Activated T-helper 2 cell treated with anti-CD3 and anti-CD28 coated beads, Interferon-gamma antibody, Interleukin-2, Interleukin-4, amounts not matched to agents 10 μg/mL and 5 μg/mL and 100 μg/mL, durations not matched to agents 14 hours and 24 hours and 36 hours (primary cell): ENCODE measurements around the gene ELP2. TPM values are rescaled to one million over a fixed set of nuclear protein-coding genes. Genes with fewer than 3 reads are reported as not detected.
"Not testable (repeated sequence)": the region's sequence is repeated elsewhere in the genome, so short reads cannot be mapped to it uniquely, and the experiment has no call there.

Experiments used
- DNase-seq: peaks from one replicate; pipeline ENCODE4 v3.0.0; 2021; ENCODE audit warnings: low spot score
- H3K27ac Mint-ChIP-seq: one replicate; pipeline ENCODE4 v1.8.0; 2021; ENCODE audit warnings: mixed read lengths
- H3K27me3 Mint-ChIP-seq: one replicate; pipeline ENCODE4 v1.8.0; 2021; ENCODE audit warnings: low read depth, mixed read lengths
- H3K36me3 Mint-ChIP-seq: one replicate; pipeline ENCODE4 v1.8.0; 2021; ENCODE audit warnings: low read depth, mixed read lengths
- H3K4me1 Mint-ChIP-seq: one replicate; pipeline ENCODE4 v1.8.0; 2021; ENCODE audit warnings: low read depth, mixed read lengths
- H3K4me3 Mint-ChIP-seq: one replicate; pipeline ENCODE4 v1.8.0; 2021; ENCODE audit warnings: low read depth, mild to moderate bottlenecking, moderate library complexity, mixed read lengths
- H3K9me3 Mint-ChIP-seq: one replicate; pipeline ENCODE4 v1.8.0; 2021; ENCODE audit warnings: mixed read lengths
- intact Hi-C: fragments of 100-400 bp; cut with micrococcal nuclease; formaldehyde crosslinking; loops from one replicate; pipeline ENCODE4 v1.15.1; 2023
- total RNA-seq: library from RNA; stranded (reverse); gene quantifications from 2 replicates; pipeline ENCODE4 v1.2.3, GENCODE V29; 2022

Gene ELP2
- total RNA-seq, 1 donor from 2014 or later, result 93.3 TPM

DNA sequence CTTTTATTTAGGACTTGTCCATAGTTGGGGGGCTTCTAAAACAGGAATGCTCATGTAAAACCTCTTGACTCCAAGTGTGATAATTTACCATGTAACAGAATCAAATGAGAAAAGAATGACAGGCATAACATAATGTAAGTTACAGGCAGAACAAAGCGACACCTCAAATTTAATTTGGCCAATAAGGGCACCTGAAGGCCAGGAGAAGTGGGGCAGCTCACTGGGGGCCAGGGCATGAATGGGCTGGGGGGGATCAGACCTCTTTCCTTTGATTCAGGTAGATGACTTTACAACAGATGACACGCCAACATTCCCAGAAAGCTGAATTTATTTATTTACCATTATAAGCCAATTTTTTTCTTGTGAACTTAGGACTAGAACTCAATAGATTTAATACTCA, 72.1 kb downstream of the ELP2 start:
- no peak for DNase-seq
- Mint-ChIP-seq H3K9me3 (no peaks in the 10 kb centered on the region), H3K27ac (no peak overlapping the region), H3K4me3 (no peak overlapping the region), H3K36me3 (no peaks in the 10 kb centered on the region), H3K27me3 (no peaks in the 10 kb centered on the region), H3K4me1 (no peaks in the 10 kb centered on the region)
- intact Hi-C loops, result no loop called here

DNA sequence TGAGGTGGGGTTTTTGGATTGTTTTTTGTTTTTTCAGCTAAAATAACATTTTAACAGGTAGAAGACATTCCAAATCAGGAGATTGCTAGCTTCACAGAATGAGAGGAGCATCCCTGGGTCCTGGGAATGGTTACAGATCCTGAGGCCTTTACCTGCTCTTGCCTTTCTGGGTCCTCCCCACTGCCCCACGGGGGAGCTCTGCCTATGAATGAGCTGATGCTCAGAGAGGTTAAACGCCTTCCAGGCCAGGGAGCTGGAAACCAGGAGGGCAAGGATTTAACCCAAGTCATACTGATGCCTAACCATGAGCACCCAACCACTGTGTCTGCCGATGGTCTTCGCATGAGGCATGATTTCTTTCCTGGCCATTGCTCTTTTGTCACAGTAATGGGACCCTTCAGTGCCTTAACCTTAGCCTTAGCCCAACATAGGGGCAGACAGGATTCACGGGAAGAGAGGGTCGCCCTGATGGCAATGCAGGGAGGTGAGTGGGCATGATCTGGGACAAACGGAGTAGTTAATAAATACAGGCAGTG, 73.7 kb downstream of the ELP2 start:
- DNase-seq, result no peak
- Mint-ChIP-seq H3K4me1 (no peaks in the 10 kb centered on the region), H3K27ac (no peak overlapping the region), H3K27me3 (no peaks in the 10 kb centered on the region), H3K36me3 (no peaks in the 10 kb centered on the region), H3K9me3 (no peaks in the 10 kb centered on the region), H3K4me3 (no peak overlapping the region)
- intact Hi-C loops, result no loop called here

GRCh38 chr18:36205166-36205565, 75.5 kb downstream of the ELP2 start:
- Mint-ChIP-seq H3K27me3 (no peaks in the 10 kb centered on the region), H3K4me1 (no peaks in the 10 kb centered on the region), H3K4me3 (no peak overlapping the region), H3K36me3 (no peaks in the 10 kb centered on the region), H3K9me3 (no peaks in the 10 kb centered on the region), H3K27ac (no peak overlapping the region)
- DNase-seq, result no peak
- intact Hi-C loops, result no loop called here

- DNase-seq, result no peak
- Mint-ChIP-seq H3K36me3 (no peaks in the 10 kb centered on the region), H3K4me3 (no peak overlapping the region), H3K27me3 (no peaks in the 10 kb centered on the region), H3K9me3 (no peaks in the 10 kb centered on the region), H3K4me1 (no peaks in the 10 kb centered on the region), H3K27ac (no peak overlapping the region)
- intact Hi-C loops, result no loop called here
These were observed 77.6 kb downstream of the ELP2 start for GRCh38 chr18:36207303-36207702.

- not testable (repeated sequence) for DNase-seq
These were observed 78.3 kb downstream of the ELP2 start for GRCh38 chr18:36207969-36208368.

GRCh38 chr18:36211612-36212065, 81.9 kb downstream of the ELP2 start:
- H3K9me3 Mint-ChIP-seq, result no peaks in the 10 kb centered on the region
- intact Hi-C loops, result no loop called here

More at GRCh38 chr18:36207969-36208368, 78.3 kb downstream of the ELP2 start:
- H3K4me3 Mint-ChIP-seq, H3K36me3 Mint-ChIP-seq, intact Hi-C loops, H3K27ac Mint-ChIP-seq, H3K27me3 Mint-ChIP-seq, H3K4me1 Mint-ChIP-seq, H3K9me3 Mint-ChIP-seq: not testable (repeated sequence)

DNA sequence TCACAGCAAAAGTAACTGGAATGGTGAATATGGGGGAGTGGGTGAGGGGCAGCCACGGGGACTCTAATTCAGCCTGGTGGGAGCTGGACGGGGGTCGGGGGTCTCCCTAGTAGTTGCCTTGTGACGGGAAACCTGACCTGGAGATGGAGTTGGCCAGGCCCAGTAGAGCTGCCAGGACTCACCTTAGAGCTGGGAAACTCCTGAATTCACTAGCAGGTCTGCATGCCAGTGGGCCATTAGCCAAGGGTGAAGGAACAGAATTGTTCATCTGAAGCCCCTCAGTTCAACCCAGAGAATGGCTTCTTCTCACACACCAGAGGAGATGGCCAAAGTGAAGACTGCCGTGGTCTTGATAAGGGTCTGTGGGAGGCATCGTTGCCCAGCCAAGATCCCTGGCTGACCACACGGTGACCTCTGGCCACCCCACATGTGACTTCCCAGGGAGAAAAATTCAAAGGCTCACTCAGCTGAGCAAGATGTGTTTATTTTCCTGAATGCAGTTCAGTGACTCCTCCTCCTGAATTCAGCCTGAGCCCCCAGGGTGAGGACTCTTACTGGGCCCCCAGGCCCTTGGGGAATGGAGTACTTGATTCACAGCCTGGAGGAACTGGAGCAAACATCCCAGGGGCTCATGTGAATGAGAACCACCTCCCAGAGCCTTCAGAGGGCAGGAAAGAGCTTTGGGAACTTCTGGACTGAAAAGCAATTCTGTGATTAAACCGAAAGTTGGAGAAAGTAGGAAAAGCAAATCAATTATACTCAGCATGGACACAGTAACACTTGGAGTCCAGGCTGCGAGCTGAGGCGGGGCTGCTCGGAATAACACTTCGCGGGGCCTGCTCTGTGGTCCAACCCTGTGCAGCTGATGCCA, 82.8 kb downstream of the ELP2 start:
- intact Hi-C loops, result no loop called here
- H3K4me3 Mint-ChIP-seq, result no peak overlapping the region

More at GRCh38 chr18:36211612-36212065, 81.9 kb downstream of the ELP2 start:
- Mint-ChIP-seq H3K4me3 (no peak overlapping the region), H3K27me3 (no peaks in the 10 kb centered on the region), H3K27ac (no peak overlapping the region), H3K36me3 (no peaks in the 10 kb centered on the region), H3K4me1 (no peaks in the 10 kb centered on the region)
- no peak for DNase-seq

GRCh38 chr18:36214811-36215210, 85.1 kb downstream of the ELP2 start:
- intact Hi-C loops, result no loop called here
- no peak for DNase-seq
- Mint-ChIP-seq H3K27ac (no peak overlapping the region), H3K4me1 (no peaks in the 10 kb centered on the region), H3K4me3 (no peak overlapping the region), H3K36me3 (no peaks in the 10 kb centered on the region), H3K27me3 (no peaks in the 10 kb centered on the region), H3K9me3 (no peaks in the 10 kb centered on the region)

More for the DNA sequence above, 82.8 kb downstream of the ELP2 start:
- Mint-ChIP-seq H3K4me1 (no peaks in the 10 kb centered on the region), H3K36me3 (no peaks in the 10 kb centered on the region), H3K27ac (no peak overlapping the region), H3K27me3 (no peaks in the 10 kb centered on the region), H3K9me3 (no peaks in the 10 kb centered on the region)
- no peak for DNase-seq

GRCh38 chr18:36215577-36215976, 85.9 kb downstream of the ELP2 start:
- intact Hi-C loops, result no loop called here
- H3K36me3 Mint-ChIP-seq, result no peaks in the 10 kb centered on the region
- DNase-seq, result no peak
- H3K4me3 Mint-ChIP-seq, result no peak overlapping the region
- no peaks in the 10 kb centered on the region for H3K4me1 Mint-ChIP-seq
- no peaks in the 10 kb centered on the region for H3K9me3 Mint-ChIP-seq
- H3K27ac Mint-ChIP-seq, result no peak overlapping the region
- no peaks in the 10 kb centered on the region for H3K27me3 Mint-ChIP-seq

- Mint-ChIP-seq H3K9me3 (no peaks in the 10 kb centered on the region), H3K4me1 (no peaks in the 10 kb centered on the region), H3K27me3 (no peaks in the 10 kb centered on the region), H3K4me3 (no peak overlapping the region), H3K27ac (no peak overlapping the region), H3K36me3 (no peaks in the 10 kb centered on the region)
- intact Hi-C loops, result no loop called here
- no peak for DNase-seq
These were observed 87.6 kb downstream of the ELP2 start for GRCh38 chr18:36217348-36217747.

DNA sequence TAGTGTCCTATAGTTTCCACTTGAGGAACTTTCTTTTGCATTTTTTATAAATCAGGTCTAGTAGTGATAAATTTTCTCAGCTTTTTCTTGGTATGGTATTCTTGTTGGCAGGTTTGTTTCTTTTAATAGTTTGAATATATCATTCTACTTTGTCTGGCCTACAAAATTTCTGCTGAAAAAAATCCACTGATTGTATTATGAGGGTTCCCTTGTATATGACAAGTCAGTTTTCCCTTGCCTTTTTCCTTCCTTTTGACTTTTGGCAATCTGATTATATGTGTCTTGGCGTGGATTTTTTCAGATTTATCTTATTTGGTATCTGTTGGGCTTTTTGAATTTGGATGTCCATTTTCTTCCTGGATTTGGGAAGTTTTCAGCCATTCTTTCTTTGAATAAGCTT, 99.5 kb downstream of the ELP2 start:
- no peak overlapping the region for H3K27ac Mint-ChIP-seq
- intact Hi-C loops, result loop anchor here (10.0 kb wide), 1 partner anchor 56 kb away; no protein-coding TSS in a partner anchor
- H3K9me3 Mint-ChIP-seq, result peaks cover 30% of the 10 kb centered on the region
- no peaks in the 10 kb centered on the region for H3K4me1 Mint-ChIP-seq
- no peaks in the 10 kb centered on the region for H3K27me3 Mint-ChIP-seq
- no peak for DNase-seq
- no peaks in the 10 kb centered on the region for H3K36me3 Mint-ChIP-seq
- H3K4me3 Mint-ChIP-seq, result no peak overlapping the region
